Vagina (tissue), 2 donors: ENCODE measurements around the gene SERPING1. TPM values are rescaled to one million over a fixed set of nuclear protein-coding genes. Genes with fewer than 3 reads are reported as not detected.

Source experiments
- DNase-seq, 2 donors: peaks; one replicate each; pipeline ENCODE4 v3.0.0-alpha.2; 2017; ENCODE audit errors: extremely low spot score in 2 of 2
- H3K27ac ChIP-seq: fragments of 200-600 bp; sonication (generic); one replicate; pipeline ENCODE4 v1.5.1; 2019
- H3K27me3 ChIP-seq: fragments of 200-600 bp; sonication (generic); one replicate; pipeline ENCODE4 v1.5.1; 2019
- H3K36me3 ChIP-seq, 2 donors: fragments of 200-600 bp; sonication (generic); one replicate each; pipeline ENCODE4 v1.5.1; 2017 to 2019
- H3K4me1 ChIP-seq: fragments of 200-600 bp; sonication (generic); one replicate; pipeline ENCODE4 v1.5.1; 2019
- H3K4me3 ChIP-seq, 2 donors: fragments of 200-600 bp; sonication (generic); 1 replicate in 1 of 2; 2 replicates in 1 of 2; pipeline ENCODE4 v1.5.1; 2016 to 2019
- H3K9me3 ChIP-seq: fragments of 200-600 bp; sonication (generic); one replicate; pipeline ENCODE4 v1.5.1; 2019
- CTCF ChIP-seq, 3 experiments: fragments of 450-650 bp in 2 of 3; fragments of 200-600 bp in 1 of 3; sonication (generic) in 1 of 3; IDR thresholded peaks; one replicate each; pipeline ENCODE4 v1.5.1; 2017 to 2019; ENCODE audit warnings: antibody characterized with exemption in 3 of 3, mild to moderate bottlenecking in 2 of 3, moderate library complexity in 2 of 3
- POLR2A ChIP-seq, 2 donors: fragments of 450-650 bp; IDR thresholded peaks; one replicate each; pipeline ENCODE4 v1.6.1; 2017; ENCODE audit warnings: antibody characterized with exemption in 2 of 2, mild to moderate bottlenecking in 2 of 2, moderate library complexity in 2 of 2
- POLR2AphosphoS5 ChIP-seq, 2 donors: sonication (generic); formaldehyde crosslinking; IDR thresholded peaks; one replicate each; pipeline ENCODE4 v1.9.0; 2017; ENCODE audit warnings: antibody characterized with exemption in 2 of 2, mild to moderate bottlenecking in 2 of 2, low read depth in 1 of 2; ENCODE audit not compliant: insufficient read depth in 1 of 2
- intact Hi-C: fragments of 100-400 bp; cut with DNase I; formaldehyde crosslinking; loops from one replicate; pipeline ENCODE4 v1.15.1; 2023
- total RNA-seq: library from RNA; depleted of rRNA; stranded (reverse); fragments of >200 nt; gene quantifications from one replicate; pipeline ENCODE4 v1.2.3, GENCODE V29; 2016

Gene SERPING1
- total RNA-seq, 1 donor from 2014 or later = 779 TPM

- Histone ChIP-seq H3K36me3 (no peaks in the 10 kb centered on the region), H3K4me1 (peaks cover 32% of the 10 kb centered on the region), H3K27ac (no peak overlapping the region), H3K4me3 (no peak overlapping the region), H3K9me3 (no peaks in the 10 kb centered on the region), H3K27me3 (no peaks in the 10 kb centered on the region)
- no peak for DNase-seq
- TF ChIP-seq CTCF (IDR thresholded peaks at IDR 0.05) (no peak), POLR2A (IDR thresholded peaks at IDR 0.05) (no peak), POLR2AphosphoS5 (IDR thresholded peaks at IDR 0.05; ENCODE audit: insufficient read depth in 1 of 2, low read depth in 1 of 2) (no peak)
- intact Hi-C loops = no loop called here
Observed at GRCh38 chr11:57652662-57653061, 55.2 kb downstream of the SERPING1 start.

GRCh38 chr11:57653163-57653562 lies 55.7 kb downstream of the SERPING1 start:
- no peak for TF ChIP-seq POLR2A (IDR thresholded peaks at IDR 0.05)
- TF ChIP-seq POLR2AphosphoS5 (IDR thresholded peaks at IDR 0.05; ENCODE audit: insufficient read depth in 1 of 2, low read depth in 1 of 2) = no peak
- TF ChIP-seq CTCF (IDR thresholded peaks at IDR 0.05) = no peak
- no peak for DNase-seq
- intact Hi-C loops = no loop called here
- Histone ChIP-seq H3K27ac (no peak overlapping the region), H3K4me3 (no peak overlapping the region), H3K27me3 (no peaks in the 10 kb centered on the region), H3K4me1 (peaks cover 29% of the 10 kb centered on the region), H3K36me3 (no peaks in the 10 kb centered on the region), H3K9me3 (no peaks in the 10 kb centered on the region)

- DNase-seq = no peak
- Histone ChIP-seq H3K4me1 (peaks cover 23% of the 10 kb centered on the region), H3K36me3 (peaks cover 0 to 23% of the 10 kb centered on the region in 2 donors), H3K9me3 (no peaks in the 10 kb centered on the region), H3K4me3 (peak overlapping the region; percentile 54 to 70), H3K27me3 (no peaks in the 10 kb centered on the region), H3K27ac (peak overlapping the region; percentile 92)
- TF ChIP-seq POLR2A (IDR thresholded peaks at IDR 0.05) = no peak
- intact Hi-C loops = no loop called here
Observed at GRCh38 chr11:57656885-57657193, 59.4 kb downstream of the SERPING1 start.

GRCh38 chr11:57657194-57658022 lies 59.9 kb downstream of the SERPING1 start, which contains the start of gene CLP1:
Gene CLP1 (plus strand): TSS chr11:57657762. CDS start chr11:57659477, 1,715 bp downstream.
- TF ChIP-seq CTCF (IDR thresholded peaks at IDR 0.05) (peak in 1 of 3 experiments; percentile 12), POLR2A (IDR thresholded peaks at IDR 0.05) (peak in 1 of 2 donors; percentile 66), POLR2AphosphoS5 (IDR thresholded peaks at IDR 0.05; ENCODE audit: insufficient read depth in 1 of 2, low read depth in 1 of 2) (peak; percentile 95 to 100)
- Histone ChIP-seq H3K4me1 (peaks cover 23% of the 10 kb centered on the region), H3K9me3 (no peaks in the 10 kb centered on the region), H3K27ac (peak within 1 kb of the TSS; percentile 92), H3K36me3 (peaks cover 0 to 28% of the 10 kb centered on the region in 2 donors), H3K27me3 (no peaks in the 10 kb centered on the region), H3K4me3 (peak within 1 kb of the TSS; percentile 54 to 70)
- intact Hi-C loops = no loop called here
- peak; percentile 99 to 100 for DNase-seq

GRCh38 chr11:57658023-57658361 lies 60.5 kb downstream of the SERPING1 start:
- H3K27me3 ChIP-seq = no peaks in the 10 kb centered on the region
- intact Hi-C loops = no loop called here
- H3K36me3 ChIP-seq = peaks cover 0 to 28% of the 10 kb centered on the region in 2 donors
- peak overlapping the region; percentile 92 for H3K27ac ChIP-seq
- no peak for DNase-seq
- H3K9me3 ChIP-seq = no peaks in the 10 kb centered on the region
- H3K4me3 ChIP-seq = peak overlapping the region; percentile 54 to 70
- H3K4me1 ChIP-seq = peaks cover 23% of the 10 kb centered on the region
- no peak for TF ChIP-seq POLR2A (IDR thresholded peaks at IDR 0.05)
- no peak for TF ChIP-seq CTCF (IDR thresholded peaks at IDR 0.05)
- TF ChIP-seq POLR2AphosphoS5 (IDR thresholded peaks at IDR 0.05; ENCODE audit: insufficient read depth in 1 of 2, low read depth in 1 of 2) = no peak
